A549 (cell line): ENCODE measurements around the gene SMO. TPM values are rescaled to one million over a fixed set of nuclear protein-coding genes. Genes with fewer than 3 reads are reported as not detected.

Experiments used
- ATAC-seq, 2 experiments: fragments of 200-7000 bp in 1 of 2; fragments of >200 bp in 1 of 2; cut with Nextera tagmentation in 1 of 2; cut with Tn5 transposase in 1 of 2; 3 replicates each; pipeline versions ENCODE4 v1.8.0 to v1.9.1; 2018 to 2020; ENCODE audit warnings: mild to moderate bottlenecking in 1 of 2, moderate library complexity in 1 of 2
- CTCF ChIA-PET: fragments of 300-600 bp; sonication (Branson Sonifier 250); formaldehyde crosslinking; extraction: SDS; loops from one replicate; lab custom pipeline; 2021; ENCODE audit warnings: antibody characterized with exemption, inconsistent platforms; lab: Yijun Ruan, JAX
- POLR2A ChIA-PET: fragments of 350-600 bp; formaldehyde crosslinking; extraction: SDS; loops from one replicate; lab custom pipeline; 2021; ENCODE audit warnings: antibody characterized with exemption, inconsistent platforms; lab: Yijun Ruan, JAX
- DNase-seq, 2 experiments: peaks; one replicate each; pipeline versions ENCODE4 v3.0.0 to v3.0.0-alpha.2; 2011 to 2016; ENCODE audit warnings: low read depth in 1 of 2, low spot score in 1 of 2
- FAIRE-seq: peaks from 2 replicates; lab custom pipeline; 2011; peaks lifted over from hg19 to GRCh38; lab: Jason Lieb, UNC
- H3K27ac ChIP-seq, 2 experiments: fragments of >200 bp; sonication (Bioruptor Twin); formaldehyde crosslinking; 3 replicates each; pipeline ENCODE4 v1.5.1; 2016 to 2017
- H3K4me1 ChIP-seq: fragments of >200 bp; sonication (Bioruptor Twin); formaldehyde crosslinking; 3 replicates; pipeline ENCODE4 v1.6.1; 2016
- H3K4me2 ChIP-seq: fragments of >200 bp; sonication (Bioruptor Twin); formaldehyde crosslinking; 3 replicates; pipeline ENCODE4 v1.6.1; 2016
- H3K4me3 ChIP-seq: fragments of >200 bp; sonication (Bioruptor Twin); formaldehyde crosslinking; 3 replicates; pipeline ENCODE4 v1.5.1; 2016
- H3K9me3 ChIP-seq: fragments of >200 bp; sonication (Bioruptor Twin); formaldehyde crosslinking; 3 replicates; pipeline ENCODE4 v1.6.1; 2016
- CHD2 ChIP-seq: fragments of 150-350 bp; IDR thresholded peaks from 2 replicates; pipeline ENCODE4 v1.6.1; 2014; ENCODE audit warnings: low read length; ENCODE audit not compliant: partially characterized antibody
- CHD4 ChIP-seq: fragments of 200-600 bp; sonication (generic); IDR thresholded peaks from 2 replicates; pipeline ENCODE4 v1.6.1; 2016; ENCODE audit warnings: antibody characterized with exemption, mild to moderate bottlenecking, borderline replicate concordance
- EHMT2 ChIP-seq: fragments of 200-600 bp; sonication (generic); IDR thresholded peaks from 2 replicates; pipeline ENCODE4 v1.6.1; 2016; ENCODE audit warnings: antibody characterized with exemption, low read depth, mild to moderate bottlenecking, moderate library complexity
- EP300 ChIP-seq, 2 experiments: fragments of >200 bp; sonication (Bioruptor Twin); formaldehyde crosslinking; IDR thresholded peaks; 2 replicates in 1 of 2; 3 replicates in 1 of 2; pipeline ENCODE4 v1.6.1; 2016 to 2017
- FOSL2 ChIP-seq, 2 experiments: fragments of 450-650 bp in 1 of 2; fragments of >200 bp in 1 of 2; sonication (Bioruptor Twin) in 1 of 2; formaldehyde crosslinking; IDR thresholded peaks; 2 replicates each; pipeline versions ENCODE4 v1.5.0 to v1.6.1; 2016 to 2020; ENCODE audit warnings: mild to moderate bottlenecking in 1 of 2, moderate library complexity in 1 of 2
- GATA3 ChIP-seq: IDR thresholded peaks from 2 replicates; pipeline ENCODE4 v1.6.1; 2012; ENCODE audit warnings: borderline replicate concordance
- HEYL ChIP-seq: fragments of 250-450 bp; sonication (Bioruptor Pico); IDR thresholded peaks from 2 replicates; pipeline ENCODE4 v1.8.0; 2021; ENCODE audit warnings: mild to moderate bottlenecking, moderate library complexity
- MAFK ChIP-seq: fragments of 450-650 bp; IDR thresholded peaks from 2 replicates; pipeline ENCODE4 v1.6.1; 2014; ENCODE audit not compliant: partially characterized antibody
- MAZ ChIP-seq: fragments of 150-350 bp; IDR thresholded peaks from 2 replicates; pipeline ENCODE4 v1.6.1; 2014; ENCODE audit warnings: antibody characterized with exemption, low read depth, low read length, borderline replicate concordance
- MYC ChIP-seq: IDR thresholded peaks from 2 replicates; pipeline ENCODE4 v1.6.1; 2012; ENCODE audit warnings: mild to moderate bottlenecking, inconsistent platforms, low read length, improper control_type of control experiment, borderline replicate concordance
- PHF8 ChIP-seq: fragments of 200-600 bp; sonication (generic); IDR thresholded peaks from 2 replicates; pipeline ENCODE4 v1.6.1; 2016; ENCODE audit warnings: low read depth, mild to moderate bottlenecking, antibody characterized with exemption, moderate library complexity, borderline replicate concordance
- POLR2A ChIP-seq: IDR thresholded peaks from 2 replicates; pipeline ENCODE4 v1.6.1; 2012; ENCODE audit warnings: mild to moderate bottlenecking, low read length
- RFX5 ChIP-seq: fragments of 450-650 bp; IDR thresholded peaks from 2 replicates; pipeline ENCODE4 v1.7.1; 2014; ENCODE audit warnings: antibody characterized with exemption, mild to moderate bottlenecking, moderate library complexity
- RNF2 ChIP-seq: fragments of 200-600 bp; sonication (generic); IDR thresholded peaks from 2 replicates; pipeline ENCODE4 v1.6.1; 2016; ENCODE audit warnings: low read depth, mild to moderate bottlenecking, antibody characterized with exemption, moderate library complexity, borderline replicate concordance
- SMC3 ChIP-seq: fragments of >200 bp; sonication (Bioruptor Twin); formaldehyde crosslinking; IDR thresholded peaks from 3 replicates; pipeline ENCODE4 v1.6.1; 2018; ENCODE audit warnings: inconsistent platforms
- TFCP2L1 ChIP-seq: fragments of 250-450 bp; sonication (Bioruptor Pico); IDR thresholded peaks from 2 replicates; pipeline ENCODE4 v1.5.0; 2021; ENCODE audit warnings: mild to moderate bottlenecking
- ZSCAN20 ChIP-seq: fragments of 250-450 bp; sonication (Bioruptor Pico); IDR thresholded peaks from 2 replicates; pipeline ENCODE4 v1.8.0; 2022; ENCODE audit warnings: mild to moderate bottlenecking, moderate library complexity
- WGBS: methylation state at CpG from one replicate; pipeline ENCODE4 v1.1.6; 2017; ENCODE audit errors: missing lambda C conversion rate; 5-methylcytosine and 5-hydroxymethylcytosine counted together
- polyA plus RNA-seq, 4 experiments: library from polyadenylated mRNA; depleted of rRNA in 3 of 4; stranded (reverse); fragments of >200 nt; fragmentation: RNase III in 1 of 4; extraction: RNeasy Plus Mini Kit Qiagen cat#74134 plus additional on column Dnase treatment in 1 of 4; gene quantifications; 2 replicates in 3 of 4; 3 replicates in 1 of 4; pipeline ENCODE4 v1.2.3, GENCODE V29; 2011 to 2017
- TF ChIP-seq, protein P1 (sequence below): IDR thresholded peaks from 2 replicates; pipeline ENCODE4 v1.6.1; 2012
- TF ChIP-seq, protein P2 (sequence below): fragments of 200-600 bp; sonication (generic); IDR thresholded peaks from 2 replicates; pipeline ENCODE4 v1.6.1; 2016; ENCODE audit warnings: antibody characterized with exemption, mild to moderate bottlenecking, moderate library complexity

SMO gene
- polyA plus RNA-seq, 2 of the 4 experiments (the other 2 are of a cell fraction): 11.8 to 18.3 TPM

DNA sequence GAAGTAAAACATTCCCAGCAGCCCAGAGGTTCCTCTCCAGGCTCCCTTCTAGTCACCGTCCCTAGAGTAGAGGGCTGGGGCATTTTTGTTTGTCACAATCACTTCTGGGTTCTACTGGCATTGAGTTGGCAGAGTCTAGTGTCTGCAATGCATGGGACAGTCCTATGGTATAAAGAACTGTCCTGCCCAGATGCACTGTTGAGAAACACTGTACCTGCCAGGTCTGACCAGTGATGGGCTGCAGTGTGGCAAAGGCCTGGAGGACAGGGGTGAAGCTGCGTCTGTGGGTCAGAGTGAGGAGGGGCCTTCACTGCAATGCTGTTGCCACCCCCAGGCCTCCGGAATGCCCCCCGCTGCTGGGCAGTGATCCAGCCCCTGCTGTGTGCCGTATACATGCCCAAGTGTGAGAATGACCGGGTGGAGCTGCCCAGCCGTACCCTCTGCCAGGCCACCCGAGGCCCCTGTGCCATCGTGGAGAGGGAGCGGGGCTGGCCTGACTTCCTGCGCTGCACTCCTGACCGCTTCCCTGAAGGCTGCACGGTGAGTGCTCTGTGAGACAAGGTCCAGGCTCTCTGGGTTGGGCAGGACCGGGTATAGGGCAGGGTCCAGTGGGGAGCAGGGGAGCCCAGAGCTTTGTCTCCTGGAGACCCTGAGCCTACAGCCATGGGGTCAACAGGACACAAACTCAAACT is 14.8 kb downstream of the SMO start:
- WGBS: 90% methylated on average over 6 of the region's 14 CpGs
- TF ChIP-seq POLR2A (no peak), FOSL2 (IDR thresholded peaks at IDR 0.05) (no peak), FOSL2 (CRISPR knock-in tag; IDR thresholded peaks at IDR 0.05) (no peak), SMC3 (no peak), EP300 (IDR thresholded peaks at IDR 0.05) (no peak), MAZ (no peak), MYC (no peak), ZSCAN20 (no peak), TFCP2L1 (no peak), PHF8 (no peak)
- TF ChIP-seq, protein P1, sequence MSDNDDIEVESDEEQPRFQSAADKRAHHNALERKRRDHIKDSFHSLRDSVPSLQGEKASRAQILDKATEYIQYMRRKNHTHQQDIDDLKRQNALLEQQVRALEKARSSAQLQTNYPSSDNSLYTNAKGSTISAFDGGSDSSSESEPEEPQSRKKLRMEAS: no peak
- TF ChIP-seq, protein P2, sequence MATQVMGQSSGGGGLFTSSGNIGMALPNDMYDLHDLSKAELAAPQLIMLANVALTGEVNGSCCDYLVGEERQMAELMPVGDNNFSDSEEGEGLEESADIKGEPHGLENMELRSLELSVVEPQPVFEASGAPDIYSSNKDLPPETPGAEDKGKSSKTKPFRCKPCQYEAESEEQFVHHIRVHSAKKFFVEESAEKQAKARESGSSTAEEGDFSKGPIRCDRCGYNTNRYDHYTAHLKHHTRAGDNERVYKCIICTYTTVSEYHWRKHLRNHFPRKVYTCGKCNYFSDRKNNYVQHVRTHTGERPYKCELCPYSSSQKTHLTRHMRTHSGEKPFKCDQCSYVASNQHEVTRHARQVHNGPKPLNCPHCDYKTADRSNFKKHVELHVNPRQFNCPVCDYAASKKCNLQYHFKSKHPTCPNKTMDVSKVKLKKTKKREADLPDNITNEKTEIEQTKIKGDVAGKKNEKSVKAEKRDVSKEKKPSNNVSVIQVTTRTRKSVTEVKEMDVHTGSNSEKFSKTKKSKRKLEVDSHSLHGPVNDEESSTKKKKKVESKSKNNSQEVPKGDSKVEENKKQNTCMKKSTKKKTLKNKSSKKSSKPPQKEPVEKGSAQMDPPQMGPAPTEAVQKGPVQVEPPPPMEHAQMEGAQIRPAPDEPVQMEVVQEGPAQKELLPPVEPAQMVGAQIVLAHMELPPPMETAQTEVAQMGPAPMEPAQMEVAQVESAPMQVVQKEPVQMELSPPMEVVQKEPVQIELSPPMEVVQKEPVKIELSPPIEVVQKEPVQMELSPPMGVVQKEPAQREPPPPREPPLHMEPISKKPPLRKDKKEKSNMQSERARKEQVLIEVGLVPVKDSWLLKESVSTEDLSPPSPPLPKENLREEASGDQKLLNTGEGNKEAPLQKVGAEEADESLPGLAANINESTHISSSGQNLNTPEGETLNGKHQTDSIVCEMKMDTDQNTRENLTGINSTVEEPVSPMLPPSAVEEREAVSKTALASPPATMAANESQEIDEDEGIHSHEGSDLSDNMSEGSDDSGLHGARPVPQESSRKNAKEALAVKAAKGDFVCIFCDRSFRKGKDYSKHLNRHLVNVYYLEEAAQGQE: no peak
- POLR2A ChIA-PET: no interaction called here
- FAIRE-seq: no peak
- H3K9me3 ChIP-seq: no peaks in the 10 kb centered on the region
- H3K4me3 ChIP-seq: no peak overlapping the region
- no peak overlapping the region for H3K27ac ChIP-seq
- H3K4me1 ChIP-seq: no peaks in the 10 kb centered on the region
- no peak for DNase-seq
- no peak overlapping the region for H3K4me2 ChIP-seq
- no peak; a peak in 1 of 6 replicates for ATAC-seq
- CTCF ChIA-PET: interaction anchor here (0.9 to 3.2 kb wide), 7 partner anchors 9 to 95 kb away, joined by 3 to 10 read pairs (median 4); no protein-coding TSS in a partner anchor

- ChIA-PET CTCF (interaction anchor here (0.9 to 3.2 kb wide), 3 partner anchors 13 to 93 kb away, joined by 3 to 9 read pairs (median 4); no protein-coding TSS in a partner anchor), POLR2A (no interaction called here)
- 91% methylated on average over 27 of the region's 29 CpGs for WGBS
- no peaks in the 10 kb centered on the region for H3K4me1 ChIP-seq
- no peaks in the 10 kb centered on the region for H3K9me3 ChIP-seq
- no peak overlapping the region for H3K27ac ChIP-seq
- no peak for DNase-seq
- ATAC-seq: no peak
- no peak overlapping the region for H3K4me3 ChIP-seq
- FAIRE-seq: no peak
- H3K4me2 ChIP-seq: no peak overlapping the region
- TF ChIP-seq RNF2 (no peak), POLR2A (no peak), RFX5 (no peak), CHD2 (no peak), CHD4 (no peak), MAFK (no peak), GATA3 (no peak), EHMT2 (no peak), HEYL (CRISPR knock-in tag) (no peak), PHF8 (no peak)
- TF ChIP-seq, protein P1: no peak
Observed at GRCh38 chr7:129205126-129205818, 16.8 kb downstream of the SMO start.
